Small intestine (tissue), 7 donors: ENCODE results near the gene ASIC2. TPM values are rescaled to one million over a fixed set of nuclear protein-coding genes. Genes with fewer than 3 reads are reported as not detected.

Experiments
- DNase-seq, 2 donors: peaks; one replicate each; pipeline versions ENCODE4 v3.0.0 to v3.0.0-alpha.2; 2013
- FAIRE-seq: peaks from 2 replicates; lab custom pipeline; 2012; peaks lifted over from hg19 to GRCh38; lab: Jason Lieb, UNC
- H3K27ac ChIP-seq, 3 donors: one replicate each; pipeline ENCODE4 v1.5.1; 2013; ENCODE audit warnings: low read length in 2 of 3, mild to moderate bottlenecking in 2 of 3, control low read depth in 1 of 3, inconsistent platforms in 1 of 3, low read depth in 1 of 3, moderate library complexity in 1 of 3
- H3K27me3 ChIP-seq, 3 donors: one replicate each; pipeline ENCODE4 v1.6.1; 2013; ENCODE audit warnings: low read length in 3 of 3, inconsistent platforms in 1 of 3; ENCODE audit not compliant: control insufficient read depth in 3 of 3, insufficient read depth in 3 of 3
- H3K36me3 ChIP-seq, 3 donors: one replicate each; pipeline ENCODE4 v1.6.1; 2013; ENCODE audit warnings: low read length in 3 of 3, inconsistent platforms in 1 of 3, low read depth in 1 of 3, mild to moderate bottlenecking in 1 of 3, moderate library complexity in 1 of 3; ENCODE audit not compliant: control insufficient read depth in 3 of 3, insufficient read depth in 2 of 3
- H3K4me1 ChIP-seq, 3 donors: one replicate each; pipeline ENCODE4 v1.6.1; 2013; ENCODE audit warnings: low read length in 2 of 3, inconsistent platforms in 1 of 3, low read depth in 1 of 3, mild to moderate bottlenecking in 1 of 3, moderate library complexity in 1 of 3; ENCODE audit not compliant: control insufficient read depth in 3 of 3, insufficient read depth in 2 of 3
- H3K4me3 ChIP-seq, 3 donors: one replicate each; pipeline ENCODE4 v1.5.1; 2013; ENCODE audit warnings: low read length in 3 of 3, control low read depth in 1 of 3, inconsistent platforms in 1 of 3, low read depth in 1 of 3, mild to moderate bottlenecking in 1 of 3, moderate library complexity in 1 of 3
- H3K9me3 ChIP-seq, 2 donors: one replicate each; pipeline ENCODE4 v1.6.1; 2013; ENCODE audit warnings: low read depth in 1 of 2, low read length in 1 of 2; ENCODE audit not compliant: control insufficient read depth in 2 of 2, insufficient read depth in 1 of 2
- WGBS, 3 donors: extraction: QIAGEN DNeasy Blood & Tissue Kit; methylation state at CpG; one replicate each; pipeline ENCODE4 v1.1.7; 2013; 5-methylcytosine and 5-hydroxymethylcytosine counted together
- polyA plus RNA-seq, 4 donors: library from polyadenylated mRNA; stranded (reverse) in 3 of 4; unstranded in 1 of 4; fragments of 200-250 nt in 3 of 4; fragments of 120-200 nt in 1 of 4; gene quantifications; one replicate each; pipeline versions ENCODE4 v1.2.1 to v1.2.3, GENCODE V29; 2013
- donor health status: healthy with polysubstance abuse.
- donor health status: control.
- donor health status: control.
- donor health status: Bipolar disorder and iron deficiency.
- donor health status: healthy.

ASIC2 gene
- polyA plus RNA-seq, 4 donors: 1.5 to 14.4 TPM; not detected in 2

- FAIRE-seq: no peak
These were observed 58.9 kb downstream of the ASIC2 start for GRCh38 chr17:33234233-33234632.

DNA sequence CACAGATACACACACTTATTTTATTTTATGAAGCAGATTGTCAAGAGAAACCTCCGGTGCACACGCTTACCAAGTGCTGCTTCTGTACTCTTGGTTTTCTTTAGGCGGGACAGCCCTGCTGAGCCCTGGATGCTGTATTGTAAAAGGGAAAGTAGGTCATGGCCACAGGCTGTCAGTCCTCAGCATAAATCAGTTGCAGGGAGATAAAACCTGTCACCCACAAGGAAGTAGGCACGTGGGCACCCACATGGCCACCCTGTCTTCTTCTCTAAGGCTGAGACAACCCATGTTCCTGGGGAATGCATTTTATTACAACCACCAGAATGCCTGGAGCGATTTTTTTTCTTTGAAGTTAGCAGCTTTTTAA is 59.3 kb downstream of the ASIC2 start:
- FAIRE-seq: no peak
- H3K27me3 ChIP-seq: no peaks in the 10 kb centered on the region
- peaks cover 0 to 11% (median 0%) of the 10 kb centered on the region in 3 donors for H3K36me3 ChIP-seq
- 22 to 49% (median 29%) methylated on average over 5 of the region's 5 CpGs for WGBS, 3 donors
- DNase-seq: peak; percentile 52 to 53
- H3K27ac ChIP-seq: no peak overlapping the region
- no peak overlapping the region for H3K4me3 ChIP-seq
- H3K9me3 ChIP-seq: no peaks in the 10 kb centered on the region
- H3K4me1 ChIP-seq: no peaks in the 10 kb centered on the region

More at GRCh38 chr17:33234233-33234632, 58.9 kb downstream of the ASIC2 start:
- H3K9me3 ChIP-seq: no peaks in the 10 kb centered on the region
- no peak for DNase-seq
- 84 to 90% (median 88%) methylated on average over 4 of the region's 4 CpGs for WGBS, 3 donors
- H3K4me1 ChIP-seq: no peaks in the 10 kb centered on the region
- H3K4me3 ChIP-seq: no peak overlapping the region
- no peaks in the 10 kb centered on the region for H3K27me3 ChIP-seq
- peaks cover 0 to 11% (median 0%) of the 10 kb centered on the region in 3 donors for H3K36me3 ChIP-seq
- no peak overlapping the region for H3K27ac ChIP-seq

DNA sequence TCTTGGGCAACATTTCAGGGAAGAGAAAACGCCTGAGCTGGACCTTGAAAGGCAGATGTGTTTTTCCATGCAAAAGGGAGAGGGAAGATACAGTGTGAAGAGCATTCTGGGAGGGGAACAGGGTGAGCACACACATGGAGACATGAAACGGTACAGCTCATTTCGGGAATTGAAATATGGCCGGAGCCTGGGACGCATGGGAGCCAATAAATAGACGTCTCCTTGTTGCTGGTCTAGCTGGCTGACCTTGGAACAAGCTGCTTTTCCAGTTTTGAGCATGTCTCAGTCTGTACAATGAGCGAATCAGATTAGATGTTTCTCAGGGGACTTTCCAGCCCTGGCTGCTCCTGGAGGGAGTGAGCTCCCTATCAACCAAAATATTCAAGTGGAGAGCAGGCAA is 63.6 kb downstream of the ASIC2 start:
- peaks cover 0 to 2% (median 0%) of the 10 kb centered on the region in 3 donors for H3K36me3 ChIP-seq
- no peak overlapping the region for H3K27ac ChIP-seq
- no peaks in the 10 kb centered on the region for H3K27me3 ChIP-seq
- FAIRE-seq (no peak), DNase-seq (no peak)
- H3K4me3 ChIP-seq: no peak overlapping the region
- H3K4me1 ChIP-seq: no peaks in the 10 kb centered on the region
- 59 to 75% (median 60%) methylated on average over 7 of the region's 7 CpGs for WGBS, 3 donors
- no peaks in the 10 kb centered on the region for H3K9me3 ChIP-seq

- WGBS, 3 donors: 65 to 74% (median 66%) methylated on average over 5 of the region's 5 CpGs
- Histone ChIP-seq H3K27me3 (no peaks in the 10 kb centered on the region), H3K9me3 (no peaks in the 10 kb centered on the region), H3K4me1 (no peaks in the 10 kb centered on the region), H3K36me3 (no peaks in the 10 kb centered on the region), H3K27ac (no peak overlapping the region), H3K4me3 (no peak overlapping the region)
- FAIRE-seq (no peak), DNase-seq (no peak)
These were observed 64.1 kb downstream of the ASIC2 start for GRCh38 chr17:33229028-33229427.

DNA sequence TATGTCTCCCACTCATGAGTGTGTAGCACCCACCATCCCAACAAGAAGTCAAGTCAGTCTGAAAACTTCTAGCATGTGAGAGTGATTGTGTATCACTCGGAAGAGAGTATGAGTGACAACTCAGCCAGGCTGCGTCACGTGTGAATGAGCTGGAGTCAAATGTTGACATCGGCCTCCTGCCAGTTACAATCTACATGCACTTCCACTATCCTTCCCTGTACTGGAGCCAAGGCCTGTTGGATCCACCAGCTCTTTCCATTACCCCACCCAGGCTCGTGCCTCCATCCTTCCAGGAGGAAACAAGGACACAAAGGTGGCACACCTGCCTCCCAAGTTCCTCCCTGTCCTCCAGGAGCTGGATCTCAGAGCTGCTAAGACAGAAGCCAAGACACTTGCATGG is 64.5 kb downstream of the ASIC2 start:
- 50 to 76% (median 55%) methylated on average over 5 of the region's 5 CpGs for WGBS, 3 donors
- no peaks in the 10 kb centered on the region for H3K9me3 ChIP-seq
- no peaks in the 10 kb centered on the region for H3K36me3 ChIP-seq
- FAIRE-seq: no peak
- H3K4me1 ChIP-seq: no peaks in the 10 kb centered on the region
- H3K27me3 ChIP-seq: no peaks in the 10 kb centered on the region
- no peak overlapping the region for H3K27ac ChIP-seq
- H3K4me3 ChIP-seq: no peak overlapping the region
- no peak for DNase-seq

DNA sequence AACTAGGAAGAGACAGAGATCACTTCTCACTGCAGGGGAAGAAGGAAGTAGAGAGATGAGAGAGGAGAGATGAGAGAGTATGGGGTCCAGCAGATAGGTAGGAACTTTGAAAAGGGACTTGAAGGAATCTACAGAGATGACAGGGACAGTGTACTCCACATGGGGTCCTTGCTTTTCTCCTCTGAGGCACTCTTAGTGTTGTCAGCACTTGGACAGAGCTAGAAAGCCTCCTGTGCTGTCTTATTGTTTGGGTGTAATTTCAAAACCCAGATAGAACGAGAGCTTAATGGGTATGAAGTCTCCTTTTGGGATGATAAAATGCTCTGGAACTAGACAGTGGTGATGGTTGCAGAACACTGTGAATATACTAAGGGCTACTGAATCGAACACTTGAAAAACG is 65.2 kb downstream of the ASIC2 start:
- DNase-seq: no peak
- no peaks in the 10 kb centered on the region for H3K27me3 ChIP-seq
- 81 to 86% (median 85%) methylated on average over 3 of the region's 3 CpGs for WGBS, 3 donors
- no peaks in the 10 kb centered on the region for H3K36me3 ChIP-seq
- H3K4me3 ChIP-seq: no peak overlapping the region
- no peaks in the 10 kb centered on the region for H3K4me1 ChIP-seq
- no peak for FAIRE-seq
- H3K27ac ChIP-seq: no peak overlapping the region
- no peaks in the 10 kb centered on the region for H3K9me3 ChIP-seq

GRCh38 chr17:33225994-33226393 is 67.1 kb downstream of the ASIC2 start:
- DNase-seq: no peak
- Histone ChIP-seq H3K36me3 (no peaks in the 10 kb centered on the region), H3K4me3 (no peak overlapping the region), H3K4me1 (no peaks in the 10 kb centered on the region), H3K27me3 (no peaks in the 10 kb centered on the region), H3K27ac (no peak overlapping the region), H3K9me3 (no peaks in the 10 kb centered on the region)
- FAIRE-seq: no peak

- H3K9me3 ChIP-seq: no peaks in the 10 kb centered on the region
- no peaks in the 10 kb centered on the region for H3K36me3 ChIP-seq
- no peak for DNase-seq
- no peak for FAIRE-seq
- H3K4me3 ChIP-seq: no peak overlapping the region
- no peak overlapping the region for H3K27ac ChIP-seq
- WGBS, 3 donors: 63 to 80% (median 65%) methylated on average over 1 of the region's 1 CpG
- no peaks in the 10 kb centered on the region for H3K27me3 ChIP-seq
- H3K4me1 ChIP-seq: no peaks in the 10 kb centered on the region
These were observed 67.6 kb downstream of the ASIC2 start for GRCh38 chr17:33225509-33225908.

DNA sequence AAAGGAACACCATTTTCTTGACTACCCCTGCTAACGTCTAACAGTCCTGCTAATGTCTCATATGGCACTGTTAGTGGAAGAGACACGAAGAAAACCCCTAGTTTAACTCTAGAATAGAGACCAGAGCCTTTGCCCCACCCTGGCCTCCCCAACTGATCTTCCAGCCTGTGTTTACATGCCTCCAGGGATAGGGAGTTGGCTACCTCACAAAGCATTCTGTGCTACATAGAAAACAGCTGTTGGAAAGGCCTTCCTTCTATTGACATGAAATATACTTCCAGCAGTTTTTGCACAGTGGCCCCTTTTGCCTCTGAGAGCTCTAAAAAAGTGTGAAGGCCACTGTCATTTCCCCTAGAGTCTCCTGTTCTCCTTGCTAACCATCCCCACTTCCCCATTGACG is 73.1 kb downstream of the ASIC2 start:
- no peak for FAIRE-seq

More for the DNA sequence above, 73.1 kb downstream of the ASIC2 start:
- no peak overlapping the region for H3K27ac ChIP-seq
- H3K27me3 ChIP-seq: no peaks in the 10 kb centered on the region
- no peaks in the 10 kb centered on the region for H3K9me3 ChIP-seq
- H3K4me3 ChIP-seq: no peak overlapping the region
- DNase-seq: no peak
- H3K36me3 ChIP-seq: peaks cover 0 to 3% (median 0%) of the 10 kb centered on the region in 3 donors
- H3K4me1 ChIP-seq: no peaks in the 10 kb centered on the region
- WGBS, 3 donors: 75 to 84% (median 77%) methylated on average over 3 of the region's 3 CpGs
